HepG2 (cell line): Measurements from ENCODE around the gene ZCCHC3. TPM values are rescaled to one million over a fixed set of nuclear protein-coding genes. Genes with fewer than 3 reads are reported as not detected.
A peak's percentile ranks its signal among the peaks of the same experiment; 100 is the strongest.

Experiments
- ADNP ChIP-seq: sonication (generic); formaldehyde crosslinking; IDR thresholded peaks from 2 replicates; pipeline ENCODE4 v1.4.0; 2020; ENCODE audit warnings: missing genetic modification reagents
- ARID2 ChIP-seq: sonication (generic); formaldehyde crosslinking; IDR thresholded peaks from 2 replicates; pipeline ENCODE4 v1.8.1; 2022; ENCODE audit warnings: mild to moderate bottlenecking, missing genetic modification reagents, borderline replicate concordance
- ARID3A ChIP-seq: IDR thresholded peaks from 2 replicates; pipeline ENCODE4 v1.6.1; 2012; ENCODE audit warnings: low read depth, low read length, improper control_type of control experiment
- ATAD3A ChIP-seq: sonication (generic); formaldehyde crosslinking; IDR thresholded peaks from 2 replicates; pipeline ENCODE4 v1.4.0; 2020; ENCODE audit warnings: missing genetic modification reagents
- ATF5 ChIP-seq: sonication (generic); formaldehyde crosslinking; IDR thresholded peaks from 2 replicates; pipeline ENCODE4 v1.4.0; 2020; ENCODE audit warnings: mild to moderate bottlenecking, low read depth, missing genetic modification reagents
- DPF2 ChIP-seq: sonication (generic); formaldehyde crosslinking; IDR thresholded peaks from 2 replicates; pipeline ENCODE4 v1.4.0; 2020; ENCODE audit warnings: mild to moderate bottlenecking, low read depth, missing genetic modification reagents, borderline replicate concordance
- ELF4 ChIP-seq: sonication (generic); formaldehyde crosslinking; IDR thresholded peaks from 2 replicates; pipeline ENCODE4 v1.5.0; 2020; ENCODE audit warnings: missing genetic modification reagents, mild to moderate bottlenecking, moderate library complexity, borderline replicate concordance
- GPN1 ChIP-seq: sonication (generic); formaldehyde crosslinking; IDR thresholded peaks from 2 replicates; pipeline ENCODE4 v1.5.1; 2020; ENCODE audit warnings: missing genetic modification reagents, borderline replicate concordance
- GTF2F1 ChIP-seq: fragments of 150-350 bp; IDR thresholded peaks from 2 replicates; pipeline ENCODE4 v1.6.1; 2014; ENCODE audit warnings: low read length
- IKZF5 ChIP-seq: IDR thresholded peaks from 2 replicates; pipeline ENCODE4 v1.6.1; 2018; ENCODE audit warnings: missing genetic modification reagents, mild to moderate bottlenecking, missing compliant biosample characterization
- MTF2 ChIP-seq: sonication (generic); formaldehyde crosslinking; IDR thresholded peaks from 2 replicates; pipeline ENCODE4 v1.5.0; 2020; ENCODE audit warnings: missing genetic modification reagents, borderline replicate concordance
- NCOA1 ChIP-seq: sonication (generic); formaldehyde crosslinking; IDR thresholded peaks from 2 replicates; pipeline ENCODE4 v1.9.0; 2021; ENCODE audit warnings: missing genetic modification reagents
- NFE2L2 ChIP-seq: fragments of 150-350 bp; IDR thresholded peaks from 2 replicates; pipeline ENCODE4 v1.6.1; 2014; ENCODE audit warnings: low read length
- NKX3-1 ChIP-seq: sonication (generic); formaldehyde crosslinking; IDR thresholded peaks from 2 replicates; pipeline ENCODE4 v1.5.0; 2020; ENCODE audit warnings: missing genetic modification reagents
- PRPF4 ChIP-seq: fragments of 200-400 bp; formaldehyde crosslinking; IDR thresholded peaks from 2 replicates; pipeline ENCODE4 v1.6.1; 2016; ENCODE audit warnings: low read length, low read depth; ENCODE audit not compliant: poor library complexity, severe bottlenecking
- SAP130 ChIP-seq: IDR thresholded peaks from 2 replicates; pipeline ENCODE4 v1.6.1; 2016; ENCODE audit warnings: low read depth
- THAP7 ChIP-seq: sonication (generic); formaldehyde crosslinking; IDR thresholded peaks from 2 replicates; pipeline ENCODE4 v1.8.1; 2023; ENCODE audit warnings: mild to moderate bottlenecking, missing genetic modification reagents
- XBP1 ChIP-seq: sonication (generic); formaldehyde crosslinking; IDR thresholded peaks from 2 replicates; pipeline ENCODE4 v1.5.0; 2020; ENCODE audit warnings: missing genetic modification reagents
- ZBTB26 ChIP-seq: IDR thresholded peaks from 2 replicates; pipeline ENCODE4 v1.6.1; 2016; ENCODE audit warnings: missing compliant biosample characterization, missing genetic modification reagents, borderline replicate concordance
- ZFP36L1 ChIP-seq: sonication (generic); formaldehyde crosslinking; IDR thresholded peaks from 2 replicates; pipeline ENCODE4 v1.8.0; 2022; ENCODE audit warnings: mild to moderate bottlenecking, missing genetic modification reagents, moderate library complexity
- ZFY ChIP-seq: sonication (generic); formaldehyde crosslinking; IDR thresholded peaks from 2 replicates; pipeline ENCODE4 v1.4.0; 2020; ENCODE audit warnings: missing genetic modification reagents
- ZNF256 ChIP-seq: sonication (generic); formaldehyde crosslinking; conservative IDR thresholded peaks from 2 replicates; pipeline ENCODE4 v1.4.0; 2020; ENCODE audit warnings: missing genetic modification reagents
- ZNF33B ChIP-seq: sonication (generic); formaldehyde crosslinking; IDR thresholded peaks from 2 replicates; pipeline ENCODE4 v1.5.1; 2020; ENCODE audit warnings: mild to moderate bottlenecking, missing genetic modification reagents
- ZNF34 ChIP-seq: sonication (generic); formaldehyde crosslinking; IDR thresholded peaks from 2 replicates; pipeline ENCODE4 v1.4.0; 2020; ENCODE audit warnings: mild to moderate bottlenecking, missing genetic modification reagents, borderline replicate concordance
- ZNF552 ChIP-seq: sonication (generic); formaldehyde crosslinking; IDR thresholded peaks from 2 replicates; pipeline ENCODE4 v1.9.0; 2022; ENCODE audit warnings: missing genetic modification reagents, mild to moderate bottlenecking, borderline replicate concordance
- ZNF747 ChIP-seq: sonication (generic); formaldehyde crosslinking; IDR thresholded peaks from 2 replicates; pipeline ENCODE4 v1.8.1; 2023; ENCODE audit warnings: missing genetic modification reagents, mild to moderate bottlenecking, borderline replicate concordance
- polyA plus RNA-seq, 8 experiments: library from polyadenylated mRNA; depleted of rRNA in 3 of 8; stranded (reverse) in 7 of 8; unstranded in 1 of 8; fragments of >200 nt; fragmentation: Illumina TruSeq in 4 of 8; extraction: Trizol in 4 of 8; gene quantifications; 2 replicates each; pipeline versions ENCODE4 v1.2.1 to v1.2.3, GENCODE V29; 2011 to 2016; ENCODE audit warnings: low read depth in 4 of 8, missing spikeins in 1 of 8, mixed read lengths in 1 of 8; ENCODE audit not compliant: insufficient read depth in 1 of 8
- total RNA-seq, 5 experiments: library from RNA; depleted of rRNA; stranded (reverse); fragments of >200 nt; fragmentation: Illumina TruSeq; extraction: Trizol; gene quantifications; 2 replicates each; pipeline ENCODE4 v1.2.3, GENCODE V29; 2016; ENCODE audit warnings: low read depth in 1 of 5

ZCCHC3 gene
- total and polyA plus RNA-seq, 2 of the 13 experiments (the other 11 are each of a cell fraction or from before 2014, with no cell fraction given), result 46.6 to 63.0 TPM

GRCh38 chr20:328027-328974, 30.9 kb downstream of the ZCCHC3 start (continued):
- TF ChIP-seq ARID3A (no peak), GPN1 (CRISPR knock-in tag) (no peak), ZNF256 (CRISPR knock-in tag) (no peak), ELF4 (no peak), ZNF34 (CRISPR knock-in tag) (no peak), ZNF747 (no peak), NFE2L2 (no peak), NCOA1 (no peak), ATF5 (CRISPR knock-in tag) (no peak), ZNF33B (CRISPR knock-in tag) (no peak), ZNF552 (CRISPR knock-in tag) (peak; percentile 57; the same call in 1 of the 2 replicates), SAP130 (CRISPR knock-in tag) (no peak), ZBTB26 (CRISPR knock-in tag) (no peak), PRPF4 (peak; percentile 14), ATAD3A (CRISPR knock-in tag) (no peak), GTF2F1 (no peak), MTF2 (CRISPR knock-in tag) (no peak), ADNP (CRISPR knock-in tag) (0 out of 2 replicates have a peak, but pooled peaks have one; percentile 16), ZFP36L1 (CRISPR knock-in tag) (no peak), DPF2 (CRISPR knock-in tag) (no peak), NKX3-1 (CRISPR knock-in tag) (no peak), THAP7 (CRISPR knock-in tag) (no peak), IKZF5 (CRISPR knock-in tag) (no peak), ZFY (CRISPR knock-in tag) (peak; percentile 49), ARID2 (CRISPR knock-in tag) (no peak), XBP1 (no peak)
